ENCODE data around the gene NXPH4. TPM values are rescaled to one million over a fixed set of nuclear protein-coding genes. Genes with fewer than 3 reads are reported as not detected.

The NXPH4 gene
- total RNA-seq, 1 experiment from 2014 or later: 20.0 TPM

DNA sequence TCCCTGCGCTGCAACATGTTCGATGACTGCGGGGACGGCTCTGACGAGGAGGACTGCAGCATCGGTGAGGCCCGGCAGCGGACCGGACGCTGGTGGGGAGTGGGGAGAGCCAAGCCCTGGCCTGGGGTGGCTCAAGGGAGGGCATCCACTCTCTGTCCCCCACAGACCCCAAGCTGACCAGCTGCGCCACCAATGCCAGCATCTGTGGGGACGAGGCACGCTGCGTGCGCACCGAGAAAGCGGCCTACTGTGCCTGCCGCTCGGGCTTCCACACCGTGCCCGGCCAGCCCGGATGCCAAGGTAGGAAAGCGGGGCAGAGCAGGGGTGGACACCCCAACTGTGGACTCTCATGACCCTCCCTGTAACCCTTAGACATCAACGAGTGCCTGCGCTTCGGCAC, 11.4 kb upstream of the NXPH4 start:
- H3K79me2 ChIP-seq (ENCODE audit: insufficient read depth, low read length): no peaks in the 10 kb centered on the region
- no peaks in the 10 kb centered on the region for H3K9me2 ChIP-seq (ENCODE audit: insufficient read depth)
- H3K4me3 ChIP-seq (replicated peaks in 1 of 2; ENCODE audit: low read depth in 1 of 2, low read length in 2 of 2): no peak overlapping the region
- no peak overlapping the region for H2AFZ ChIP-seq (ENCODE audit: low read depth, low read length, poor library complexity, severe bottlenecking)
- intact Hi-C loops (cut with micrococcal nuclease): no loop called here
- RAD21 ChIA-PET (ENCODE audit: low non-redundant PET in 1 of 2, low total read pairs in 2 of 2, uncharacterized antibody in 2 of 2, unreplicated experiment in 2 of 2): no interaction called here
- H3K36me3 ChIP-seq (ENCODE audit: control insufficient read depth in 1 of 2, insufficient read depth in 2 of 2, low read length in 2 of 2): no peaks in the 10 kb centered on the region; a peak in 1 of 4 replicates
- no TSS peak for BruUV-seq (replicated peaks)
- TF ChIP-seq CTCF (IDR thresholded peaks at IDR 0.05 in 2 of 3, conservative IDR thresholded peaks at IDR 0.05 in 1 of 3; ENCODE audit: borderline replicate concordance in 1 of 3, insufficient read depth in 1 of 3, low read depth in 2 of 3, low read length in 2 of 3) (no peak), CBX3 (IDR thresholded peaks at IDR 0.05; ENCODE audit: low read depth) (no peak), SRF (IDR thresholded peaks at IDR 0.05; ENCODE audit: low read depth) (no peak), FOSL1 (IDR thresholded peaks at IDR 0.05; ENCODE audit: low read depth) (no peak), EGR1 (IDR thresholded peaks at IDR 0.05; ENCODE audit: low read depth) (no peak), REST (IDR thresholded peaks at IDR 0.05; ENCODE audit: low read depth) (no peak), TCF7L2 (IDR thresholded peaks at IDR 0.05; ENCODE audit: borderline replicate concordance, extremely low read depth, insufficient read depth, insufficient read length) (no peak), YY1 (IDR thresholded peaks at IDR 0.05; ENCODE audit: extremely low read depth, insufficient replicate concordance, low read depth, low read length) (no peak), POLR2AphosphoS5 (IDR thresholded peaks at IDR 0.05; ENCODE audit: low read depth, low read length) (no peak), ATF3 (IDR thresholded peaks at IDR 0.05) (no peak), ZNF274 (IDR thresholded peaks at IDR 0.05; ENCODE audit: low read depth, low read length) (no peak), RAD21 (IDR thresholded peaks at IDR 0.05; ENCODE audit: low read depth) (no peak), SIN3A (IDR thresholded peaks at IDR 0.05; ENCODE audit: low read depth) (no peak), POLR2A (IDR thresholded peaks at IDR 0.05; ENCODE audit: borderline replicate concordance, extremely low read depth, insufficient read depth, insufficient read length) (no peak), SP1 (IDR thresholded peaks at IDR 0.05; ENCODE audit: low read depth) (no peak), MAX (IDR thresholded peaks at IDR 0.05) (no peak), ELF1 (IDR thresholded peaks at IDR 0.05; ENCODE audit: borderline replicate concordance, low read depth) (no peak)
- TF ChIP-seq, protein P1, sequence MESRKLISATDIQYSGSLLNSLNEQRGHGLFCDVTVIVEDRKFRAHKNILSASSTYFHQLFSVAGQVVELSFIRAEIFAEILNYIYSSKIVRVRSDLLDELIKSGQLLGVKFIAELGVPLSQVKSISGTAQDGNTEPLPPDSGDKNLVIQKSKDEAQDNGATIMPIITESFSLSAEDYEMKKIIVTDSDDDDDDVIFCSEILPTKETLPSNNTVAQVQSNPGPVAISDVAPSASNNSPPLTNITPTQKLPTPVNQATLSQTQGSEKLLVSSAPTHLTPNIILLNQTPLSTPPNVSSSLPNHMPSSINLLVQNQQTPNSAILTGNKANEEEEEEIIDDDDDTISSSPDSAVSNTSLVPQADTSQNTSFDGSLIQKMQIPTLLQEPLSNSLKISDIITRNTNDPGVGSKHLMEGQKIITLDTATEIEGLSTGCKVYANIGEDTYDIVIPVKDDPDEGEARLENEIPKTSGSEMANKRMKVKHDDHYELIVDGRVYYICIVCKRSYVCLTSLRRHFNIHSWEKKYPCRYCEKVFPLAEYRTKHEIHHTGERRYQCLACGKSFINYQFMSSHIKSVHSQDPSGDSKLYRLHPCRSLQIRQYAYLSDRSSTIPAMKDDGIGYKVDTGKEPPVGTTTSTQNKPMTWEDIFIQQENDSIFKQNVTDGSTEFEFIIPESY (IDR thresholded peaks at IDR 0.05; ENCODE audit: extremely low read depth, insufficient replicate concordance, low read length): no peak
- POLR2A ChIA-PET: no interaction called here
- no peaks in the 10 kb centered on the region for H3K9me3 ChIP-seq (ENCODE audit: control insufficient read depth in 1 of 2, insufficient read depth in 1 of 2, low read depth in 1 of 2, low read length in 2 of 2)
- H3K9ac ChIP-seq (ENCODE audit: low read length): no peak overlapping the region
- H4K20me1 ChIP-seq (ENCODE audit: insufficient read depth): no peaks in the 10 kb centered on the region
- CTCF ChIA-PET: no interaction called here
- ATAC-seq (no peak), DNase-seq (ENCODE audit: low read depth, low spot score) (no peak)
- H3K4me1 ChIP-seq (ENCODE audit: control insufficient read depth in 1 of 2, insufficient read depth in 2 of 2, low read length in 2 of 2): no peaks in the 10 kb centered on the region
- no peaks in the 10 kb centered on the region for H3K27me3 ChIP-seq (ENCODE audit: insufficient read depth, low read length)
- no peak overlapping the region for H3K27ac ChIP-seq (ENCODE audit: low read depth, low read length)
- no peak overlapping the region for H3K4me2 ChIP-seq (ENCODE audit: low read length)

All from HCT116 (cell line).